T47D (cell line): ENCODE data around the gene TBCD.
"Not testable (repeated sequence)": the region's sequence is repeated elsewhere in the genome, so short reads cannot be mapped to it uniquely, and the experiment has no call there.

ENCODE experiments used
- DNase-seq, 2 experiments: peaks; one replicate each; pipeline versions ENCODE4 v3.0.0 to v3.0.0-alpha.2; 2011 to 2012; ENCODE audit warnings: low read depth in 1 of 2, low spot score in 1 of 2
- JUND ChIP-seq: IDR thresholded peaks from 2 replicates; pipeline ENCODE4 v1.6.1; 2012; ENCODE audit warnings: low read depth
- in situ Hi-C: cut with HindIII; loops from 2 replicates; pipeline ENCODE4 v1.10.0; 2016; ENCODE audit warnings: low sequenced_read_pairs, low pct_unique_long_range_greater_than_20kb

The TBCD gene

DNA sequence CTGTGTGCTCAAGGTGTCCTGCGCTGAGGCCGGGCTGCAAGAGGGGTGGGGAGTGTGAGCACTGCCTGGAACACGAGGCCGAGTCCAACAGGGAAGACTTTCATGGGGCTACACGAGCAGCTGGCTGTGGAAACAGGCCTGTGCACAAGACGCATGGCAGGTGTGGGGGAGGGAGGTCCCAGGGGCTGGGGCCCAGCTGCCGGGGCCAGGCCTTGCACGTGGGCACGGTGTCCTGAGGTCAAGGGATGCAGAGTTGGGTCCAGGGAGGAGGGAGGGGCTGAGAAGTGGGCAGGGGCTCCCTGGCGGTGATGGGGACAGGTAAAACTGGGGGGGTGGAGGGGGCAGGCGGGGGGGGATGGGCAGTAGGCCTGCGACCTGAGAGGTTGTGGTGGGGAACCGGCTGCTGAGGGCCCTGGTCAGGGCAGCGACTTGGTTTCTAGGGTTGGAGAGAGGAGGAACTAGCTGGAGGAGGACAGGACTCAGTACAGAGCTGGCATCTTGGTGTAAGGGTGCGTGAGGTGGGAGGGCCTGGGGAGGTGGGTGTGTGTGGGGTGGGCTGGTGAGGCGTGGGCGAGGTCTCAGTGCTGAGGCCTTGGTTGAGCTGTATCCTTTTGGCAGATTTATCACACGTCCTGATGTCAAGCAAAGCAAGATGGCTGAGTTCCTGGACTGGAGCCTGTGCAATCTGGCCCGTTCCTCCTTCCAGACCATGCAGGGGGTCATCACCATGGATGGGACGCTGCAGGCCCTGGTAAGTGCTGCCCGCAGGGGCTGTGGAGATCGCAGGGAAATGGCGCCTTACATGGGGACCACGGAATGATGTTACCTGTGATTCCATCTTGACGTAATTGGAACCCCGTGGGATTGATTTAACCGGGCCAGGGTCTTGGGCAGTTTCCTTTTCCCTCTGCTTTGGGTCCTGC is 29.4 kb downstream of the TBCD start:
- DNase-seq = no peak
- in situ Hi-C loops = no loop called here
- no peak for TF ChIP-seq JUND

- no peak for TF ChIP-seq JUND
- in situ Hi-C loops = no loop called here
- peak; percentile 92 to 99 for DNase-seq
Measured at GRCh38 chr17:82781894-82782274, 30.0 kb downstream of the TBCD start.

GRCh38 chr17:82782657-82783207 is 30.9 kb downstream of the TBCD start:
- TF ChIP-seq JUND = no peak
- DNase-seq = no peak
- in situ Hi-C loops = no loop called here

- no peak for TF ChIP-seq JUND
- DNase-seq = no peak
- in situ Hi-C loops = no loop called here
Measured at GRCh38 chr17:82783498-82783897, 31.6 kb downstream of the TBCD start.

DNA sequence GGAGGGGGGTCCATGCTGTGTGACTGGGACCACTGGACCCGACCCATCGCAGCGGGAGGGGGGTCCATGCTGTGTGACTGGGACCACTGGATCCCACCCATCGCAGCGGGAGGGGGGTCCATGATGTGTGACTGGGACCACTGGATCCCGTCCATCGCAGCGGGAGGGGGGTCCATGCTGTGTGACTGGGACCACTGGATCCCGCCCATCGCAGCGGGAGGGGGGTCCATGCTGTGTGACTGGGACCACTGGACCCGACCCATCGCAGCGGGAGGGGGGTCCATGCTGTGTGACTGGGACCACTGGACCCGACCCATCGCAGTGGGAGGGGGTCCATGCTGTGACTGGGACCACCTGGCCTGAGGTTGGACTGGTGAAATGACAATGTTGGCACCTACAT is 33.7 kb downstream of the TBCD start:
- DNase-seq, in situ Hi-C loops: not testable (repeated sequence)

- no peak for TF ChIP-seq JUND
- in situ Hi-C loops = no loop called here
- no peak for DNase-seq
Measured at GRCh38 chr17:82786427-82786826, 34.6 kb downstream of the TBCD start.

GRCh38 chr17:82787081-82787848 is 35.4 kb downstream of the TBCD start:
- no peak for DNase-seq
- in situ Hi-C loops = no loop called here
- no peak for TF ChIP-seq JUND

- DNase-seq = no peak
- in situ Hi-C loops = no loop called here
- TF ChIP-seq JUND = no peak
Measured at GRCh38 chr17:82788206-82789001, 36.5 kb downstream of the TBCD start.

- TF ChIP-seq JUND = no peak
- in situ Hi-C loops = no loop called here
- DNase-seq = no peak
Measured at GRCh38 chr17:82789051-82789592, 37.3 kb downstream of the TBCD start.

DNA sequence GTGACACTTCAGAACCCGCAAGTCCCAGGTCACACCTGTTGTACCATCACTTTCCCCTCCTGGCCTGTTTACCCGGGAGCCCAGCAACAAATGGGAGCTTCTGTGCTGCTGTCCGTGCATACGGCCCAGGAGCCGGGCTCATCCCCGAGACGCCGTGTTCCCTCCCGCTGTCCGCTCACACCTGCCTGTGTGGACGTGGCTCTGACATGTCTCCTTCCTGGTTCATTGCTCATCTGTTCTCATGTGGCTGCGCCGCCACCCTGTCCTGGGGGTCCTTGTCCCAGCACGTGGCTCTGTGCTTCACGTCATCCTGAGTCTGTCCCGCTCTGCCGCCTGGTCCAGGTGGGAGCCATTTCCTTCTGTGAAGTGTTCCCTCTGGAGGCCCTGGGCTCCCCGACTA is 37.9 kb downstream of the TBCD start:
- DNase-seq = no peak
- in situ Hi-C loops = no loop called here
- no peak for TF ChIP-seq JUND

GRCh38 chr17:82790391-82790790 is 38.5 kb downstream of the TBCD start:
- TF ChIP-seq JUND = no peak
- in situ Hi-C loops = no loop called here
- no peak for DNase-seq

- no peak for TF ChIP-seq JUND
- no peak for DNase-seq
- in situ Hi-C loops = no loop called here
Measured at GRCh38 chr17:82791532-82791931, 39.7 kb downstream of the TBCD start.
